Activated CD4-positive, CD25-positive, alpha-beta regulatory T cell treated with anti-CD3 and anti-CD28 coated beads, Interleukin-2, amount 50 U/mL, for 16 hours (primary cell): Measurements from ENCODE around the gene KRT76.

Experiments
- DNase-seq: peaks from one replicate; pipeline ENCODE4 v3.0.0-alpha.2; 2020; ENCODE audit warnings: low read depth, low spot score

KRT76 gene

DNA sequence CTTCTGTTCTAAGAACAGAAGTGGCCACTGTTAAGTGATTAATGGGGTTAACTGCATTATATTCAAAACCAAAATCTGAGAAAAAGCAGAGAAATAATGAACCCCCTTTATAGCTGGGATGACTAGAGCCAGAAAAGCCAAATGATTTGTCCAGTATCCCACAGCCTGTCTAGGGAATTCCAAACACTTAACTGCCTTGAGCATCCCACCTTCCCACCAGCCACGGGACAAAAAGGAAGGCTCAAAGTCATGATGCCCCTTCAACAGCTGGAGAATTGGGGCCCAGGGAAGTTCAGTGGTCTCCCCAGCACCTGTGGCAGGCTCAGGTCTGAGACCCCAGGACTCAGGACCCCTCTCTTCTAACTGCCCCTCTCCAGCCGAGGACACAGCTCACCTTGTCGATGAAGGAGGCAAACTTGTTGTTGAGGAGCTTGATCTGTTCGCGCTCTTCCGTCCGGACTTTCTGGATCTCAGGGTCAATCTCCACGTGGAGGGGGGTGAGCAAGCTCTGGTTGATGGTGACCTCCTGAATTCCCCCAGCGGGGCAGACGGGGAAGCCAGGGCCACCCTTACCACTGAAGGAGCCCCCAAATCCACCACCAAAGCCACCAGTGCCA is 36.2 kb upstream of the KRT76 start:
- DNase-seq, result no peak

DNA sequence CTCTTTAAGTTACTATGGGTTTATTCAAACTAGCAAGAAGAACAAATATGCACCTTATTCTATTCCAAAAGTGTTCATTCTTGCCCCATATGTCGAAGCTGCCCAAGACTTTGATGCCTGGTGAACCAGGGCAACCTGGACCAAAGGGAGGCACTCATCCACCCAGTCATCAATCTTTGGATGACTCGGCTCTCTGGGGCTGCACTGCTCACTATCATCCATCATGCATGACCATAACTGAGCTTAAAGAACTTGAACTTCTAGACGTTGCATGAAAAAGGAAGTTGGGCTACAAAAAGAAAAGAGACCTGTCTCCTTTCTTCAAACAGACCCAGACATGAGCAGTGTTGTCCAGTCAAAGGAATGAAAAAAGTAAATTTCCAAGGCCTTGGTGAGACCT is 35.6 kb upstream of the KRT76 start:
- DNase-seq, result no peak

DNA sequence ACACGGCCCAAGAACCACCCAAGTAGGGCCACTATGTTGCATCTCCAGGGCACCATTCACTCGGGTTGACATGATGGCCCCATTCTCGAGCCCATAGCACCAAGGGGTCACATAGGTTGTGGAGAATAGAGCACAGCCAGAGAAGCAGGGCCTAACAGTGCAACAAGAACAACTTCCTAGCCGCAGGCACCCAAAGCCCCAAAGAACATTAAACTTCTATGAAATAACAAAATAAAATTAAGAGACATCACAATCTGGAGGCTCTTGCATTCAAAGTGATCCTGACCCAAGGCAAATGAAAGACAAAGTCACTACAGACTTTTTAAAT is 34.9 kb upstream of the KRT76 start:
- DNase-seq, result no peak

DNA sequence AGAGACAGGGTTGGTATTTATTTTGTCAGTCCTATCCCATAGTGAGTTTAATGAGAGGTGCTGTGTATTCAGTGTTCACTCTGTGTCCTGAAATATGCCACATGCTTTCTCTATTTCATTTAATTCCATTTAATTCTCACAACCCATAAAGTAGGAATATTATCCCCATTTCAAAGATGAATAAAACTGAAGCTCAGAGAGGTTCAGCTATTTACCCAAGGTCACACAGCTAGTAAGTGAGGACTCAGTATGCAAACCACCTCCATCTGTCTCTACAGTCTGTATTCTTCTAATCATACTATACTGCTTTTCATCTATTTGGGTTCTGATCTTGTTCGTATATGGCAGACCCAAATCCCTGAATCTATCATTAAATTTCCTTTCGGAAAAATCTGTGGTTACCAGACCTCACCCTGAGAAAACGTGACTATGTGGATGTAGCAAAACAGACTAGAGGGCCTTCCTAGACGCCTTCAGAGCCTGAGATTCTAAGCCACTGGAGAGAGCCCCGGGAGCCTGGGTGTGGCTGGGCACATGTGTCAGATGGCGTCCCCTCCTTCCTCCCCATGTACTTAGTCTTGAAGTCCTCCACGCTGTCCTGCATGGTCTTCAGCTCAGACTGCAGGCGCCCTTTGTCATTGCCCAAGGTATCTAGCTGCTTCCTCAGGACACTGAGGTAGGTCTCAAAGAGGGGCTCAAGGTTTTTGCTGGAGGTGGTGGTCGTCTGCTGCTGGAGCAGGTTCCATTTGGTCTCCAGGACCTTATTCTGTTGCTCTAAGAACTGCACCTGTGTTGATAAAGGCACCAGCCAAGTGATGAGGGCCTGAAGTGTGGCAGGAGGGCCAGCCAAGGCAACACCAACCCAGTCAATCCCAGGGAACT is 34.3 kb upstream of the KRT76 start:
- DNase-seq, result no peak

DNA sequence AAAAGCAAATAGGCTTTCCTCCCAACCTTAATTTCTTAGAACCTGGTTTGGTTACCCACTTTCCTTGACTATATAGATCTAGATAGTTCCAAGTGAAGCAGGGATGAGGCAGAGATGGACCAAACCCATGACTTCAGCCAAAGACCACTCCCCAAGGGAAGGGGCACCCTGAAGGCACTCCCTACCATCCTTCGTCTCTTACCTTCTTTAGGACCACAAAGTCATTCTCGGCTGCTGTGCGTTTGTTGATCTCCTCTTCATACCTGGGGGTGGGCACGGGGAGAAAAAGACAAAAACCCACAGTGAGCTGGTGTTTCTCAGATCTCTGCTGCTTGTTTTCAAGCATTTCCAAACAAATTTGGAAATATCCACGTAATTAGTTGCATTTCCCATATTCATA is 33.4 kb upstream of the KRT76 start:
- no peak for DNase-seq

DNA sequence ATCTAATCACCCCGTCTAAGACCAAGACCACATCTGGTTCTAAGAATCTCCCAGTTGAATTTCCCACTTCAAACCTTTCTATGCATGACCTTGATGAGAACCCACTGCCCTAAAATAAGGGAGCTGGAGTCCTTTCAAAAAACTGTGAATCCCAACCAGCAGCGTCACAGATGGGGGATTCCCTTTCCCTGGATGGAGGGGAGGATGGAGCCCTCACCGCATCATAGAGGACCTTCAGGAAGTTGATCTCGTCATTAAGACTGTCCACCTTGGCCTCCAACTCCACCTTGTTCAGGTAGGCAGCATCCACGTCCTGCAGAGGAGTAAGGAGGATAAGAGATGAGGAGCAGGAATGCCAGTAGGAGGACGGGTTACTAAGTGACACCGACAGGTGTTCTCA is 32.0 kb upstream of the KRT76 start:
- DNase-seq, result no peak

DNA sequence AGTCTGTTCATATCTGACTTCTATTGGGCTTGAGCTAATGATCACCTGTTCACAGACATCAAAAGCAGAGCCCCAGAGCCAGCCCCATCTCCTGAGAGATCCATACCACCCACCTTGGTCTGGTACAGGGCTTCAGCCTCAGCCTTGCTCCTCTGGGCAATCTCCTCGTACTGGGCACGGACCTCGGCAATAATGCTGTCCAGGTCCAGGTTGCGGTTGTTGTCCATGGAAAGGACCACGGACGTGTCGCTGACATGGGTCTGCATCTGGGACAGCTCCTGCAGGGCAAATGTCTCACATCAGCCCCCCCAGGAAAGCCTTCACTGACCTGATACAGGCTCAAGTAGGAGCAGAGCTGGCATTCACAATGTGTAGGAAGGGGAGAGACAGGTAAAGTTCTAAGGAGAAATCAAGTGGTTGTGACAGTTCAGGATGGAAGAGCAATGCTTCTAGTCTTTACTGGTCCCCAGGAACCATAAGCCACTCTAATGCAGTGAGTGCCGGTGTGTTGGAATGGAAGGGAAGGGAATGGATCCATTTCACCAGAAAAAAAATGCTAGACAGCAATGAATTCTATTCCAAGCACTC is 31.5 kb upstream of the KRT76 start:
- no peak for DNase-seq

DNA sequence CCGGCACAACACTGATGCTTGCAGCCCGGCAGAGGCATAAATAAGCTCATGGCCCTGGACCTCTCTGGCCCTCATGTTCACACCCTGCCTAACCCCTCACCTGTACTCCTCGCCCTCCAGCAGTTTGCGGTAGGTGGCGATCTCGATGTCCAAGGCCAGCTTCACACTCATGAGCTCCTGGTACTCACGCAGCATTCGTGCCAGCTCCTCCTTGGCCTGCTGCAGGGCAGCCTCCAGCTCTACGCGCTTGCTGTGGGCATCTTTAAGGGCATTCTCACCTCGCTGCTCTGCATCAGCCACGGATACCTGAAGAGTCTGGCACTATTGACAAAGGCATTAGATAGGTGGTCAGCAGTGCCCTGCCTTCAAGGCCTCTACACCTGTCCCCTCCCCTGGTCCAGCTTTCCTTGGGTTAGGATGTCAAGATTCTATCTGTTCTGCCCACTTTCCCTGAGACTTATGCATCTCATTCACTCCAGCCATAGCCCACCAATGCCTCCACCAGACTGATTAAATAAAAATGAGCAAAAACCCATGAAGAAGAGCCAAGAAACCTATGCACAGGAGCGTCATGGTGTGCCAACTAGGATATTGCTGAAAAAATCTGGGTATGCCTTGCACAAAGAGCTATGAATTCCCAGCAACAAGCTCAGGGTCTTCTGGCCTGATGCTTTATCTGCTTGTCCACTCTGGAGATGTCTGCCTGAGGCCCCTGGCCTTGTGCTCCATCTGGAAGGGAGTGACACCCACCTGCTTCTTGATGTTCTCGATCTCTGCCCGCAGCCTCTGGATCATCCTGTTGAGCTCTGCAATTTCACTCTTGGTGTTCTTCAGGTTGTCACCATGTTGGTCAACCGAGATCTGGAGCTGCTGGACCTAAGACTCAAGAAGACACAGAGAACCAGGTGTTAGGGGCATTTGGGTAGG is 30.7 kb upstream of the KRT76 start:
- DNase-seq, result no peak

DNA sequence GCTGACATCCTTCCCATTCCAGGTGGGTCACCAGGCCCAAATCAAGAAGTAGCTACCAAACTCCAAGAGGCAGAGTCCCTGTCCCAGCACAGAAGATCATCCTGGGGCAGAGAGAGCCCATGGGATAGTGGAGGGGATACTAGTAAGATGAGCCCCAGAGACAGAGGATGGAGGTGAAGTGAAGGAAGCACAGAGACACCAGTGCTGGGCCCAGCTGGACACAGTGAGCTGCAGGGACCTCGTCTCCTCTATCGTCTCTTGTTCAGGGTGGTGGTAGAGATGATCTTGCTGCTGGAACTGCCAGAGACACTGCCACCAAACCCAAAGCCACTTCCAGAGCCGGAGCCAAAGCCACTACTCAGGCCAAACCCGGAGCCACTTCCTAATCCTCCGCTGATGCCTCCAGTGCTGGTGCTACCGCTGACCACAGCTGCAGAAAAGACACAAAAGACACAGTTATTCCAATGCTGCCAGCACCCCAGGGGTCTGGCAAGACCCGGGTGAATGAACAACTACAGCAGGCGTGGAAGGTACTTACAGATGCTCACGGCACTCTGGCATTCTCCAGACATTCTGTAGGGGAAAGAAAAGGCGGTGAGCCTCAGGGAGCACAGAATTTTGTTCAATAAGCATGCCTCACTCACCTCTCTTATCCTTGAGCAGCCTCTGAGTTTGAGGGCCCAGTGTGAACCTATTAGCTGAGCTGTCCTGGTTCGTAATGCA is 29.8 kb upstream of the KRT76 start:
- DNase-seq, result no peak

DNA sequence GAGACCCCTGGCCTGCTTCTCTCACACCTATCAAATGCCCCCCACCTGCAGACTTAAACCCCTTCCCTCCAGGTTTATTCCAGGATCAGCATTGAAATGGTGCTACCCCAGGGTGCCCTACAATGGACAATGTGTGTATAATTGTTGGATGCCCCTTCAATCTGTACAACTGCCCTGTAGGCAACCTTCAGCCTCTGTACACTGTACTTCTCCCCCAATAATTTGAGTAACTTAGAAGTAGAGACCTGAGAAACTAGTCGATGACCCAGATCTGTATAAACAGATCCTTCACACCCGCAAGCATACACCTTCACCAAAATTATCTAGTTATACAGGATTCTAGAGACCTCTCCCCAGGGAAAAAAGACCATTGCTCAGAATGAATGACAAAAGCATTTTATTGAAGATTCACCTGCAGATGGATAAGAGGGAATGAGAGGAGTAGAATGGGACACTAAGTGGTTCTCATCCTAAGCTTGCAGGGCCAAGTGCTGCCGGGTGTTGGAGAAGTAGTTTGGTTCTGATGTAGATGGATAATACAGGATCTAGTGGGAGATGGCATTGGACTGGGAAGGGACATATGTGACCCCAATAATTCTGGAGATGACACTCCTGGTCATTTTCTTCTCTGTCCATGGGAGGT is 29.1 kb upstream of the KRT76 start:
- no peak for DNase-seq

DNA sequence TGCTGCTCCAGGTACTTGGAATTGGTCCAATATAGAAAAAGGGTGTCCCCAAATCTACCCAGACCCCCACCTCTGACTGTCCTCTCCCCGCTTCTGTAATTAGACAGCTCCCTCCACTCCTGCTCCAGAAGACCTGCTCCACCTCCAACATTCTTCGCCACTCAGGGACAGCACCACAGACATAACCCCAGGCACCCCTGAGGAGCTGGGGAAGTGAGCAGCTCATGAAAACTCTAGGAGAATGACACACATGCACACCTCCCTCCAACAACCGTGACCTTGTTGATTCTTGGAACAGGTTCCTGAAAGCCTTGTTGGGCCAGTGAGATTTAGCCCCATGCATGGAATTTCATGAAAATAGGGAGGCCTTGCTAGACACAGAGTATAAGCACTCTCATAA is 28.6 kb upstream of the KRT76 start:
- no peak for DNase-seq

DNA sequence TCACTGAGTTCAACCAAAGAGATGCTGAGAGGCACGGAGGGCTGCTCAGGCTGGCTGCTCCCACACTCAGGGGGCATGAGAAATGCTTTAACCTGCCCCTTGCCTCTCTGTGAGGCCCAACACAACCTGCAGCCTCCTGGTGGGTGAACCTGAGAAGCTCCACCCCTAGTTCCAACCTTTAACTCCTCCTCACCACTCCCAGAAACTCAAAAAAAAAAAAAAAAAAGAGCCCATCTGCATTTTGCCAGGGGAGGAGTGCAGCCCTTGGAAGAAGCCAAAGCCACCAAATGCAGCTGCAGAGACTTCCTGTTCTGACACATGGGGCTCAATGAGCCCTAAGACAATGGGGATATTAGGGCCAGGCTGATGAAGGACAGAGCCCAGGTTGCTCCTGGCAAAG is 27.9 kb upstream of the KRT76 start:
- DNase-seq, result no peak

DNA sequence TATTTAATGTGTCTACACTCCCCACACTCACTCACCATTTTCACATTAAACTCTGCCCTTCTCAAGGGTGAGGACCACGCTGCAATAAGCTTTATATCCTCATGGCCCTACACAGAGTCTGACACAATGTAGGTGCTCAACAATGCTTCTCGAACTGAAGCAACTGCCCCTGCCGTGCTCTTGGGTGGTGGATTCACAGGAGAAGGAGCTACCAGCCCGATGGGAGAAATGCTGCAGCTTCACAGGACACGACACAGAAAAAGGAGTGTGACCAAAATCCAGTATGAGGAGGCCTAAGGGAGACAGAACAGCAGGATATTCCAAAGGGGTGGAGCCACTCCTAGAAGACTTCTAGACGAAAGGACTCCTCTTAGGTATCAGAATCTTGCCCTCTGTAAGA is 25.3 kb upstream of the KRT76 start:
- no peak for DNase-seq

DNA sequence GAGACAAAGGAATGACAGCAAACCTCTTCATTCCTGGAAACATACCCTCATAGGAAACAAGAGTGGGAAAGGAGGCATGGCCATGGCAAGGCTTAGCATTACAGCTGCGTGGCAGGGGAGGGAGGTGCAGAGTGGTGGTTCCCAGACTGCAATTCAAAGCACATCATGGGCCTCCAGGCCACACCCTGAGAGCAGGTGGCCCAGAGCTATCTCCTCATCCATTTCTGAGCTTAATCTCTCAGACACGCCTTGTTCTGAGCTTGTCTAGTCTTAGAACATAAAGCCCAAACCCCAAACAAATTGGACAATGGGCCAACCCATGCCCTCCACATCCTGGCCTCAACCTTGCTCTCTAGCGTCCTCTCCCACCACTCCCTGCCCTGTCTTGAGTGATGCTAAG is 24.6 kb upstream of the KRT76 start:
- no peak for DNase-seq

DNA sequence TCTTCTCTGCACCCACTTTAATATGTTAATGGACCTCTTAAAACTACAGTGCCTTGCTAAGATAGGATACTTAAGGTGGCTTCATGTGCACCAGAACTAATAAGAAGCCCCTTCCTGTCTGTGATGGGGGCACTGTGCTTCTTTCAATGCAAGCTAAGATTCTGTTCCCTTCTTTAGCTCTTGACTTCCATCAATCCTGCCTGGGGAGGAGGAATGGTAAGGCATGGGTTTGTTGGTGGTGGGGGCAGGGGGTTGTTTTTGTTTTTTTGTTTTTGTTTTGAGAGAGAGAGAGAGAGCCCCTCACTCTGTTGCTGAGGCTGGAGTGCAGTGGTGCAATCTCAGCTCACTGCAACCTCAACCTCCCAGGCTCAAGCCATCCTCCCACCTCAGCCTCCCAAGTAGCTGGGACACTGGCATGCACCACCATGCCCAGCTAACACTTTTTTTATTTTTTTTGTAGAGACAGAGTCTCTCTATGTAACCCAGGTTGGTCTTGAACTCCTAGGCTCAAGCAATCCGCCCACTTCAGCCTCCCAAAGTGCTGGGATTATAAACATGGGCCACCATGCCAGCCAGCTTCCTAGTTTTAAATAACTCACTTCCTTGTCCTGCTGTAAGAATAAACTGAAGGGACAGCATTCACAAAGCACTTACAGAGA is 23.2 kb upstream of the KRT76 start:
- no peak for DNase-seq

DNA sequence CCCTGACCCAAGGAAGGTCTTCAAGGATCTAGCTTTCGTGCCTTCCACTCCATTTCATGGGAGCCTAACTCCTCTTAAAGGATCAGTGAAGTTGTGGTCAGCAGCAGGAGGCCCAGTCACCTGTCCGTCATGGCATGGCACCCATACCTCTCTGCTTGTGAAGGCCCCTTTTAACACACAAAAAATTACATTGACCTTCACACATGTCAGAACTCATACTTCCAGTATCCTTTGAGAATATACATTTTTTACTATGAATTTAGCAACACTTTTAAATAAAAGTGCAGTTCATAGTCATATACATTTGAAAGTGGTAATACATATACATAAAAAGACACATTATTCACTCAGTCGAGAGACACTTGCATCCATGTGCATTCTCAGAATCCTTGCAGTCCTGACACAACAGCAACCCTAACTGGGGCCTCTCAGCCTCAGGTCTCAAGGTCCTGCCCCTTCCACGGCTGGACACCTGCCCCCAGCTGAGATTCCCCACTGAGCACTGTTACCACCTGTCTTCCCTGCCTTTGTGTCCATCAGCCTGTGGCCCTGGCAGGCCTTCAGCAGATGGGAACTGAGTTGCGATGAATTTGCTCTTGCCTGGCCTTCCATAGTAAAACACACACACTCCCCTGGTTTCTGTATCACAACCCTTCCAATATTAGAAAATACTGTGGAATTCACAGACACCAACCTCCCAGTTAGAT is 22.5 kb upstream of the KRT76 start:
- no peak for DNase-seq

DNA sequence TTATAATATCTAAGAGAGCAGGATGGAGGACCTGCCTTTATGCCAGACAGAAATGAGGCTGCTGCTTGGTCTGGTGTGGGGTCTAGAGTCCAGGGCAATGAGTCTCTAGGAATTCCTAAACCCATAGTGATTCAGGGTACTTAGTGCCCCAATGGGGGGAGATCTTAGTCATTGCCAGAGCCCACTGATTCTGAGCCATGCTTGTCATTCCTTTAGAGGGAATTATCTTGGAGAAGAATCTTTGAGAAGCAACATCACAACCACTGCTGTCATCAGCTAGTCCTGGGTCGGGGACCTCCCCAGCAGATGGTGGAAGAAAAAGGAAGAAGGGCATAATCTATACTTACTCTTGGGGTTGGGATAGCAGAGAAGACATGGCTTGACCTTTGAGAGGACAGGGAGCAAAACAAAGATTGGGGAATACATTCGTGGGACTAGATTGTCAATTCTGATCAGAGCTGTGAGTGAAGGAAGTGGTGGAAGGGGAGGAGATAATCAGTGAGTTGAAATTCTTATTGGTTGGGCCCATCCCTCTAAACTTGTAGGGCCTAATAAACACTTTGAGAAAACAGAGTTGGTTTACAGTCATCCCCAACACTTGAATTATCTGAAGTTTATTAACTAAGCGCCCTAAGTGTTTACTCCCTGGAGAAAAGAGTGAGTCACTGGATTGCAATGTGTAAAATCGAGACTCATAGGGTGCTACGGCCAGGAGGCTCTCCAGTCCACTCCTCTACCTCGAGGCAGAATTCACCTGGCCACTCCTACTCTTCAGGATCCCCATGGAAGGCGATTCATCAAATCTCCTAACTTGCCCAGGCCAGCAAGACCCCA is 21.7 kb upstream of the KRT76 start:
- no peak for DNase-seq

DNA sequence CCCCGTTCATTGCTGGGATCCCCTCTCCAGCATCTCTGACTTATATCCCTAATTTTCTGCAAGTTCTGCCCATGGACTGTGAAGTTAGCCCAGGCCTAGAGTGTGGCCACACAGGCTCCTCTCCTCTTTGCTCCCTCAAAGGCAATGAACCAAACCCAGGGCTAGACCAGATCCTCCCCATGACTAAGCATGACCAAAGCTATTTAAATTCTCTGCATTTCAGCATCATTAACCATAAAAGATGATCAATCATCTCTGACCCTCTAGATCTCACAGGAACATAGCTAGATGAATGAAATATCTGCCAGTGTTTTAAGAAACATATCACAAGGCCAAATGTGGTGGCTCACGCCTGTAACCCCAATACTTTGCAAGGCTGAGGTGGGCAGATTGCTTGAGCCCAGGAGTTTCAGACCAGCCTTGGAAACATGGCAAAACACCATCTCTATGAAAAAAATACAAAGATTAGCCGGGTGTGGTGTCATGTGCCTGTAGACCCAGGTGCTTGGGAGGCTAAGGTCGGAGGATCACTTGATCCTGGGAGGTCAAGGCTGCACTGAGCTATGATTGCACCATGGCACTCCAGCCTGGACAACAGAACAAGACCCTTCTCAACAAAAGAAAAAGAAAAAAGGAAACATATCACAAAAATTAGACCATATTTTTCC is 21.0 kb upstream of the KRT76 start:
- DNase-seq, result no peak
